ENCODE measurements around the gene SPG7. TPM values are rescaled to one million over a fixed set of nuclear protein-coding genes. Genes with fewer than 3 reads are reported as not detected.

SPG7 gene
- total and polyA plus RNA-seq, 4 donors: 81.4 to 150 (median 113) TPM

DNA sequence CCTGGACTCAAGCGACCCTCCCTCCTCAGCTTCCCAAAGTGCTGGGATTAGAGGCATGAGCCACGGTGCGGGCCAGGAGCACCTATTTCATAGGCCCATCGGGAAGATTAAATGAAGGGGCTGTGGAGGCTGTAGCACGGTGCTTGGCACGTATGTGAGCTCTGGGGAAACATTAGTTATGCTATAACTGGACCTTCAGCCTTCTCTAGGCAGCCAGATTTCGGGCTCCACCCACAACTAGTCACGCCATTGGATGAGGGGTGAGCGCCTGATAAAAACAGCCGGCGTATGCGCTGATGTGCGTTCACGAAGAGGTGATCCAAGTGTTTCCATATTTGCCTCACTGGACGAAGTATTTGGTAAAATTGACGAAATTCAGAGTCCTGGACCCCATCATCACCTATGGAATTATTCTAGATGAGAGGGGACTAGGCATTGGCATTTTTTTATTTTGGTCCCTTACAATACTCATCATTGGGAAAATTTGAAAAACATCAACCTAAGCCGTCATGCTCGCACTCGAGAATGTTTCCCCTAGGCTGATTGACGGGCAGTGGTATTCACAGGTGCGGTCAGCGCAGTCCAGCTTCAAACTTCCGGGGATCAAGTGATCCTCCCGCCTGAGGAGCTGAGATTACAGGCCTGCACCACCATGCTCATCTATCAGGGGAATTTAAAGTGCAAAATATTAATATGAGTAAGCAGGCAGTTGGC lies 16.1 kb upstream of the SPG7 start:
- no peaks in the 10 kb centered on the region for H3K27me3 ChIP-seq (ENCODE audit: control insufficient read depth, insufficient read depth, low read length)
- peak overlapping the region; percentile 52 for H3K4me3 ChIP-seq (ENCODE audit: low read depth, low read length)
- peaks cover 33% of the 10 kb centered on the region for H3K4me1 ChIP-seq (ENCODE audit: control insufficient read depth, insufficient read depth, low read length)
- DNase-seq (ENCODE audit: low read depth in 4 of 6, low spot score in 6 of 6): no peak
- no peaks in the 10 kb centered on the region for H3K9me3 ChIP-seq (ENCODE audit: control insufficient read depth, insufficient read depth, low read length)
- H3K36me3 ChIP-seq (ENCODE audit: control insufficient read depth, insufficient read depth, low read length): peaks cover 13% of the 10 kb centered on the region
- WGBS (ENCODE audit: insufficient coverage): 84% methylated on average over 12 of the region's 24 CpGs
- no peak overlapping the region for H3K27ac ChIP-seq (ENCODE audit: low read depth, low read length)

DNA sequence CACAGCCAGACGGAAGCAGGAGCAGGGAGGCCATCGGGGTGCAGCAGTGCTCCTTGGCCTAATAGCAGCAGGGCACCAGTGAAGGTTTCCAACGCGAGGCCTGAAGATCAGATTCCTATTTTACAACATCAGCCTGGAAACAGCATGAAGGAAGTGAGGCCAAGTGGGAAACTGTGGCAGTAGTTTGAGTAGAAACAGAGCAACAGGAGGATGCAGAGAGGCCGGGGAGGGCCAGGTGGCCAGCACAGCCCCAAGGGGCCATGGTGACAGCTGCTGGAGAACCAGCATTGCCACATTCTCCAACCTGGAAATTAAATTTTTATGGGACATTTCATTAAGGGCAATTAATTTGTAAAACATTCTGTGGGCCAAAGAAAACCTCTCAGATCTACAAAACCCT lies 14.4 kb upstream of the SPG7 start:
- Histone ChIP-seq H3K4me1 (ENCODE audit: control insufficient read depth, insufficient read depth, low read length) (peaks cover 22% of the 10 kb centered on the region), H3K27me3 (ENCODE audit: control insufficient read depth, insufficient read depth, low read length) (no peaks in the 10 kb centered on the region), H3K9me3 (ENCODE audit: control insufficient read depth, insufficient read depth, low read length) (no peaks in the 10 kb centered on the region), H3K27ac (ENCODE audit: low read depth, low read length) (no peak overlapping the region), H3K4me3 (ENCODE audit: low read depth, low read length) (no peak overlapping the region), H3K36me3 (ENCODE audit: control insufficient read depth, insufficient read depth, low read length) (peaks cover 13% of the 10 kb centered on the region)
- WGBS (ENCODE audit: insufficient coverage): 90% methylated on average over 1 of the region's 5 CpGs
- DNase-seq (ENCODE audit: low read depth in 4 of 6, low spot score in 6 of 6): no peak

DNA sequence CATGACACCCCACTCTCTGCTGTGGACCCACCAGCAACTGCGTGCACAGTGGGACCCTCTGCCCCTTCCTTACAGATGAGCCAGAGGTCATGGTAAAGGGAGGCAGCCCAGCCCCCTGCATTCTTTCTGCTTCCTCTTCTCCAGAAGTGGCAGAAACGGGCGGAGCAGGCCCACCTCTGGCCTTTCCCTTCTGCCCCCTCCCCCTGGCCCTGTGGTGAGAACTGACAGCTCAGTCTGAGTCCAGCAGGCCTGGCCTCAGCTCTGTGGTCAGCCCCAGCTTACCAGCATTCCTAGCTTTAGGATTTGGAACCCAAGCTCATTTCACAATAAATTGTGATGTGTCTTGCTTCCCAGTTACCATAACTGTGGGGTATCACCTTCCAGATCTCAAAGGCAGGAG lies 13.1 kb upstream of the SPG7 start:
- Histone ChIP-seq H3K36me3 (ENCODE audit: control insufficient read depth, insufficient read depth, low read length) (peaks cover 13% of the 10 kb centered on the region), H3K4me1 (ENCODE audit: control insufficient read depth, insufficient read depth, low read length) (peaks cover 18% of the 10 kb centered on the region), H3K9me3 (ENCODE audit: control insufficient read depth, insufficient read depth, low read length) (no peaks in the 10 kb centered on the region), H3K4me3 (ENCODE audit: low read depth, low read length) (no peak overlapping the region), H3K27ac (ENCODE audit: low read depth, low read length) (no peak overlapping the region), H3K27me3 (ENCODE audit: control insufficient read depth, insufficient read depth, low read length) (no peaks in the 10 kb centered on the region)
- no peak for DNase-seq (ENCODE audit: low read depth in 4 of 6, low spot score in 6 of 6)
- WGBS (ENCODE audit: insufficient coverage): 86% methylated on average over 3 of the region's 3 CpGs

DNA sequence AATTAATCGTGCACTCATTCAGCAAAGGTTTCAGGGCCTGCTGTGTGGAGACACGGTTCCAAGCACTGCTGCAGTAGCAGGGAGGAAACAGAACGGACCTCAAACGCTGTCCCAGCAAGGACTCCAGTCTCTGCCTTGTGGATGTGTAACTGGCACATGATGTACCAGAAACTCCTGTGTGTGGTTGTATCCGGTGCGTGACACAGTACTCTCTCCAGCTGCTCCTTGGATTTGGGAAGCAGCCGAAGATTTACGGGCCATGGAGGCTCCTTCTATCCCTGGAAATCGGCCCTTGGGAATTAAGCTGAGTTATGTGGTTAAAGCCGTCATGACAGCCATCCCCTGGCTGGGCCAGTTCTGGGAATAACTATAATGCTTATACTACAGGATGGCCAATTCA lies 9.4 kb upstream of the SPG7 start:
- no peaks in the 10 kb centered on the region for H3K27me3 ChIP-seq (ENCODE audit: control insufficient read depth, insufficient read depth, low read length)
- H3K4me3 ChIP-seq (ENCODE audit: low read depth, low read length): no peak overlapping the region
- peaks cover 2% of the 10 kb centered on the region for H3K4me1 ChIP-seq (ENCODE audit: control insufficient read depth, insufficient read depth, low read length)
- peaks cover 11% of the 10 kb centered on the region for H3K36me3 ChIP-seq (ENCODE audit: control insufficient read depth, insufficient read depth, low read length)
- no peaks in the 10 kb centered on the region for H3K9me3 ChIP-seq (ENCODE audit: control insufficient read depth, insufficient read depth, low read length)
- no peak for DNase-seq (ENCODE audit: low read depth in 4 of 6, low spot score in 6 of 6)
- WGBS (ENCODE audit: insufficient coverage): 92% methylated on average over 9 of the region's 10 CpGs
- no peak overlapping the region for H3K27ac ChIP-seq (ENCODE audit: low read depth, low read length)

DNA sequence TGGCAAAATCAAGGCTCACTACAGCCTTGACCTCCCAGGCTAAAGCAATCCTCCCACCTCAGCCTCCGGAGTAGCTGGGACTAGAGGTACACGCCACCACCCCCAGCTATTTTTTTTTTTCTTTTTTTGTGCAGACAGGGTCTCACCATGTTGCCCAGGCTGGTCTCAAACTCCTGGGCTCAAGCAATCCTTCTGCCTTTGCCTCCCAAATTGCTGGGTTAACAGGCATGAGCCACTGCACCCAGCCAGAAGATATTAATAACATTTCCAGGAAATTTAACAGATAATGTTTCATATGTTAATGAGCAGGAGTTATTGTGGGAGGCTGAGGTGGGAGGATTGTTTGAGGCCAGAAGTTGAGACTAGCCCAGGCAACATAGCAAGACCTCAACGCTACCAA lies 8.4 kb upstream of the SPG7 start:
- H3K4me3 ChIP-seq (ENCODE audit: low read depth, low read length): no peak overlapping the region
- 93% methylated on average over 3 of the region's 3 CpGs for WGBS (ENCODE audit: insufficient coverage)
- no peaks in the 10 kb centered on the region for H3K9me3 ChIP-seq (ENCODE audit: control insufficient read depth, insufficient read depth, low read length)
- H3K27ac ChIP-seq (ENCODE audit: low read depth, low read length): no peak overlapping the region
- peaks cover 6% of the 10 kb centered on the region for H3K36me3 ChIP-seq (ENCODE audit: control insufficient read depth, insufficient read depth, low read length)
- H3K27me3 ChIP-seq (ENCODE audit: control insufficient read depth, insufficient read depth, low read length): no peaks in the 10 kb centered on the region
- DNase-seq (ENCODE audit: low read depth in 4 of 6, low spot score in 6 of 6): no peak
- H3K4me1 ChIP-seq (ENCODE audit: control insufficient read depth, insufficient read depth, low read length): no peaks in the 10 kb centered on the region

DNA sequence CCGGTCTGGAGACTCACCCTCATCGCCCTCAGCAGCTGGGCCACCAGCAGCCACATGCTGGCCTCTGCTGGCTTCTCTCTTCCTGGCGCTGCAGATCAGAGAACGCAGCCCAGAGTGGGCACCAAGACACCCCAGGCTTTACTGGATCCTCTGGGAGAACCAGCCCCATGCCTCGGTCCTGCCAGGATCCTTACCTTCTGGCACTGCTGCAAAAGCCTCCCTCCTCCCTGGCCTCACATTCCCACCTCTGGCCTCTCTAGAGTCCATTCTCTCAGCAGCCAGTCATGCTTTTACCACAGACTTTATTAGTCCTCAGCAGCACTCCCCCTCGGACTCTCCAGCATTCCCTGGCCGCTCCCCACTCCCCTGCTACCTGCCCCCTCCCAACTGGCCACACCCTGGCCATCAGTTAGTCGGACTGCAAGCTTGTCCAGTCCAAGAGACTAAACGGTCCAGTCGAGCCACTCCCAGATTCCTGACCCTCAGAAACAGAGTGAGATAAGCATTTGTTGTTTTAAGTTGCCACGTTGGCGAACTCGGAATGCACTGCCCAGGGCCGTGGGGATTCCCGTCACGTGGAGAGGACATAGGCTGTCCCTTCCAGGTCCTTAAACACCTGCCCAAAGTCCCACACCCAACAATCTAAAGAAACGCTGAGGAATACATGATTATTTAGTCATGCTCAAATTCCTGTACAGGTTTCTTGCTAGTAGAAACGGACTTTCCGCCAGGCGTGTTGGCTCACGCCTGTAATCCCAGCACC lies 5.9 kb upstream of the SPG7 start:
- H3K9me3 ChIP-seq (ENCODE audit: control insufficient read depth, insufficient read depth, low read length): no peaks in the 10 kb centered on the region
- peaks cover 3% of the 10 kb centered on the region for H3K36me3 ChIP-seq (ENCODE audit: control insufficient read depth, insufficient read depth, low read length)
- H3K4me1 ChIP-seq (ENCODE audit: control insufficient read depth, insufficient read depth, low read length): peaks cover 15% of the 10 kb centered on the region
- H3K4me3 ChIP-seq (ENCODE audit: low read depth, low read length): no peak overlapping the region
- no peak overlapping the region for H3K27ac ChIP-seq (ENCODE audit: low read depth, low read length)
- no peaks in the 10 kb centered on the region for H3K27me3 ChIP-seq (ENCODE audit: control insufficient read depth, insufficient read depth, low read length)
- 76% methylated on average over 18 of the region's 21 CpGs for WGBS (ENCODE audit: insufficient coverage)
- no peak for DNase-seq (ENCODE audit: low read depth in 4 of 6, low spot score in 6 of 6)

DNA sequence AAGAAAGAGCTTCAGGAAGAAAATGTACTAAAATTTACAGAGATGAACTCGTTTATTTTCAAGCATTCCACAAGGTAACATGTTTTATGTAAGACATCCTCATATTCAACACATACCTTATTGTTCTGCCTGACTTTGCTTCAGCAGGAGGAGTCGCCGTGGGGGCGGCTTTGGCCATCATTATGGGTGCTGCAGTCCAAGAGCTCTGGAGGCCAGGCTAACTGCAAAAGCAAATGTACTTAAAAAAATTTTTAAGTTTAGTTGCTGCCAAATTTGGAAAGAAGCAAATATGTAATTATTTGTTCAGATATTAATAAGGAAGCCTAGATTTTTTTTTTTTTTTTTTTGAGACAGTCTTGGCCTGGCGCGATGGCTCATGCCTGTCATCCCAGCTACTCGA lies 4.1 kb upstream of the SPG7 start:
- Histone ChIP-seq H3K4me1 (ENCODE audit: control insufficient read depth, insufficient read depth, low read length) (peaks cover 24% of the 10 kb centered on the region), H3K27ac (ENCODE audit: low read depth, low read length) (no peak overlapping the region), H3K9me3 (ENCODE audit: control insufficient read depth, insufficient read depth, low read length) (no peaks in the 10 kb centered on the region), H3K4me3 (ENCODE audit: low read depth, low read length) (no peak overlapping the region), H3K27me3 (ENCODE audit: control insufficient read depth, insufficient read depth, low read length) (no peaks in the 10 kb centered on the region), H3K36me3 (ENCODE audit: control insufficient read depth, insufficient read depth, low read length) (peaks cover 3% of the 10 kb centered on the region)
- DNase-seq (ENCODE audit: low read depth in 4 of 6, low spot score in 6 of 6): no peak
- 93% methylated on average over 3 of the region's 7 CpGs for WGBS (ENCODE audit: insufficient coverage)

DNA sequence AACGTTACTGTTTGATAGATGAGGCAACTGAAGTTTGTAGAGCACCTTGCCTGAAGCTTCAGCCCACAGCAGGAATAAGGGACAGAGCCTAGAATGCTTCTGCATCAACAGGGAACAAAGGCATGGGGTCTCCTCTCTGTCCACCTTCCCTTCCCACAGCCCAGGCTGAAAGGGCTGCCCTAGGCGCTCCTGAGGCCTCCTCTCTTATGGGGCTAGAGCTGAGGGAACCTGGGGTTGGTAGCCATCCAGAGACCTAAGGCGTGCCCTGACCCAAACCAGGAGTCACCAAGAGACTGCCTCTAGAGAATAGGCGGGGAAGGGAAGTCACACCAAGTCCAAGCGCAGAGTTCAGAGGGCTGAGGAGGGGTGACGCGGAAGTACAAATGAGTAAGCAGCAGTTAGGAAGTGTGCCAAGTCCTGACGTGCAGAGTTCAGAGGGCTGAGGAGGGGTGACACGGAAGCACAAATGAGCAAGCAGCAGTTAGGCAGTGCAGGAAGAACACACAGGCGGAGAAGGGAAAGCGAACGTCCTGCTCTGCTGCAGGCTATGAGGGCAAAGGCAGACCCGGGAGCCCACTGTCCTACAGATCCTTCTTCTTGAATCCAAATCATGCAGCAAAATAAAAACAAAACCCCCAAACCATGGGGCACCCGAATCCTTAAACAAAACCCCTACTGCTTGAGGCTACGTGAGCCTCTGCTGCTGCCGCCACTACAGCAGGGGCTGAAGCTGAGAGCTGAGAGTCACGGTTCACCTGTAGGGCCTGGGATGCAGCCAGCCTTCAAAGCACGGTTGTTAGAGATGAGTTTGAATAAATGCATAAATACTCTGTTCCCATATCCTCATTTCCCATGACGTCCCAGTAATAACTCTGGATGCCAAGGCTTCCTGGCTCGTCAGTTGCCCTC lies 2.7 kb upstream of the SPG7 start:
- WGBS (ENCODE audit: insufficient coverage): 71% methylated on average over 9 of the region's 20 CpGs
- peak in 1 of 6 donors; percentile 81 for DNase-seq (ENCODE audit: low read depth in 4 of 6, low spot score in 6 of 6)

DNA sequence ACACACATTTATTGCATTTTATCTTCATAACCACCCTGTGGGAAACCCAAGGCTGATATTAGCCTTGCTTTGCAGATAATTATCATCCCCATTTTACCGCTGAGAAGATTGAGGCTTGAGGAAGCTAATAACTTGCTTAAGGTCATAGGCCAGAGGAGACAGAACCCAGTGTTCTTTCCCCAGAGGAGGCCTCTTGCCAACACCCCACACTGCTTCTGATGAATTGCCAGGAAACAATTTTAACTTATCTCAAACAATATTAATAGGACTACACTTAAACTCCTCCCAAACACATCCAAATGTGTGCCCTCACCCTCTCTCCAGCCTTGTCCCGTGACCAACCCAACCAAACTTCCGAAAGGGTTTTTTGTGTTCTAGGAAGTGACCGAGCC lies 2.1 kb upstream of the SPG7 start:
- Histone ChIP-seq H3K4me3 (ENCODE audit: low read depth, low read length) (no peak overlapping the region), H3K27me3 (ENCODE audit: control insufficient read depth, insufficient read depth, low read length) (no peaks in the 10 kb centered on the region), H3K9me3 (ENCODE audit: control insufficient read depth, insufficient read depth, low read length) (no peaks in the 10 kb centered on the region), H3K27ac (ENCODE audit: low read depth, low read length) (peak overlapping the region; percentile 6), H3K36me3 (ENCODE audit: control insufficient read depth, insufficient read depth, low read length) (peaks cover 12% of the 10 kb centered on the region), H3K4me1 (ENCODE audit: control insufficient read depth, insufficient read depth, low read length) (peaks cover 32% of the 10 kb centered on the region)
- 92% methylated on average over 2 of the region's 4 CpGs for WGBS (ENCODE audit: insufficient coverage)
- no peak for DNase-seq (ENCODE audit: low read depth in 4 of 6, low spot score in 6 of 6)

More for the DNA sequence above, 2.7 kb upstream of the SPG7 start:
- Histone ChIP-seq H3K36me3 (ENCODE audit: control insufficient read depth, insufficient read depth, low read length) (peaks cover 5% of the 10 kb centered on the region), H3K27ac (ENCODE audit: low read depth, low read length) (peak overlapping the region; percentile 86), H3K4me1 (ENCODE audit: control insufficient read depth, insufficient read depth, low read length) (peaks cover 32% of the 10 kb centered on the region), H3K4me3 (ENCODE audit: low read depth, low read length) (no peak overlapping the region), H3K27me3 (ENCODE audit: control insufficient read depth, insufficient read depth, low read length) (no peaks in the 10 kb centered on the region), H3K9me3 (ENCODE audit: control insufficient read depth, insufficient read depth, low read length) (no peaks in the 10 kb centered on the region)
